Measurements from ENCODE around the gene OR8J1. TPM values are rescaled to one million over a fixed set of nuclear protein-coding genes. Genes with fewer than 3 reads are reported as not detected.

Gene OR8J1
- polyA plus RNA-seq, 3 donors = not detected

DNA sequence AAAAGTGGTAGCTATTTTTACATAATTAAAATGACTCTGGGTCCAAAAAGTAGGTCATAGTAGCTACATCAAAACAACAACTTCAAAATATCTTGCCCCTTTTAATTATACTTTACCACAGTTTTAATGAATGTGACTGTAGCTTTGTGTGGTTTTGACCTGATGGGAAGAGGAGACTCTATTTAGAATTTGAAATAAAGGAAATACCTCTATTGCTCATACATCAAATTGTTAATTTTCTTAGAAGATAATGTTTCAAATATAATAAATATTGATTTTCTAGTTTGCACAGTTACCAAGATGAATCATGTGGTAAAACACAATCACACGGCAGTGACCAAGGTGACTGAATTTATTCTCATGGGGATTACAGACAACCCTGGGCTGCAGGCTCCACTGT lies 8.4 kb upstream of the OR8J1 start, which contains the start of gene OR8K1:
Gene OR8K1, plus strand, starts transcription at position 301 of the 400 bp plus-strand sequence. Its CDS starts 0 bp downstream, at position 301.
- TF ChIP-seq, protein P1, sequence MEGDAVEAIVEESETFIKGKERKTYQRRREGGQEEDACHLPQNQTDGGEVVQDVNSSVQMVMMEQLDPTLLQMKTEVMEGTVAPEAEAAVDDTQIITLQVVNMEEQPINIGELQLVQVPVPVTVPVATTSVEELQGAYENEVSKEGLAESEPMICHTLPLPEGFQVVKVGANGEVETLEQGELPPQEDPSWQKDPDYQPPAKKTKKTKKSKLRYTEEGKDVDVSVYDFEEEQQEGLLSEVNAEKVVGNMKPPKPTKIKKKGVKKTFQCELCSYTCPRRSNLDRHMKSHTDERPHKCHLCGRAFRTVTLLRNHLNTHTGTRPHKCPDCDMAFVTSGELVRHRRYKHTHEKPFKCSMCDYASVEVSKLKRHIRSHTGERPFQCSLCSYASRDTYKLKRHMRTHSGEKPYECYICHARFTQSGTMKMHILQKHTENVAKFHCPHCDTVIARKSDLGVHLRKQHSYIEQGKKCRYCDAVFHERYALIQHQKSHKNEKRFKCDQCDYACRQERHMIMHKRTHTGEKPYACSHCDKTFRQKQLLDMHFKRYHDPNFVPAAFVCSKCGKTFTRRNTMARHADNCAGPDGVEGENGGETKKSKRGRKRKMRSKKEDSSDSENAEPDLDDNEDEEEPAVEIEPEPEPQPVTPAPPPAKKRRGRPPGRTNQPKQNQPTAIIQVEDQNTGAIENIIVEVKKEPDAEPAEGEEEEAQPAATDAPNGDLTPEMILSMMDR (IDR thresholded peaks at IDR 0.05) = no peak
- no peaks in the 10 kb centered on the region for H3K27me3 Mint-ChIP-seq (ENCODE audit: low read depth in 3 of 3)
- no peaks in the 10 kb centered on the region for H3K27me3 ChIP-seq (ENCODE audit: control insufficient read depth in 2 of 2, insufficient read depth in 2 of 2, low read length in 2 of 2)
- H3K4me1 Mint-ChIP-seq = no peaks in the 10 kb centered on the region
- no peaks in the 10 kb centered on the region for H3K36me3 ChIP-seq (replicated peaks in 1 of 2; ENCODE audit: control insufficient read depth in 1 of 2, insufficient read depth in 2 of 2, low read length in 2 of 2)
- peaks cover 0 to 6% of the 10 kb centered on the region in 2 donors for H3K9me3 ChIP-seq (replicated peaks in 1 of 2; ENCODE audit: control insufficient read depth in 1 of 2, insufficient read depth in 1 of 2, low read length in 2 of 2)
- WGBS (ENCODE audit: insufficient coverage) = no CpG with 5 or more reads among the region's 1 CpG
- no peak within 1 kb of the TSS for H3K27ac ChIP-seq (ENCODE audit: low read depth in 1 of 2, low read length in 2 of 2)
- no peaks in the 10 kb centered on the region for H3K4me1 ChIP-seq (ENCODE audit: control insufficient read depth in 1 of 2, insufficient read depth in 2 of 2, low read length in 2 of 2)
- H4K20me1 ChIP-seq (ENCODE audit: insufficient read depth, low read length) = no peaks in the 10 kb centered on the region
- H3K4me3 Mint-ChIP-seq = no peak within 1 kb of the TSS
- H3K27ac Mint-ChIP-seq = no peak within 1 kb of the TSS
- no peak within 1 kb of the TSS for H3K9ac ChIP-seq (ENCODE audit: insufficient read depth, low read length, poor library complexity, severe bottlenecking)
- H2AFZ ChIP-seq (ENCODE audit: insufficient read depth, low read depth, low read length, poor library complexity, severe bottlenecking) = no peak within 1 kb of the TSS
- H3K4me3 ChIP-seq (replicated peaks in 1 of 3; ENCODE audit: low read depth in 2 of 3, low read length in 3 of 3) = no peak within 1 kb of the TSS
- no peaks in the 10 kb centered on the region for H3K79me2 ChIP-seq (ENCODE audit: insufficient read depth, low read length)
- no peak for DNase-seq
- intact Hi-C loops (cut with micrococcal nuclease) = no loop called here
- peaks cover 0 to 13% (median 5%) of the 10 kb centered on the region in 7 donors for H3K9me3 Mint-ChIP-seq
- no peaks in the 10 kb centered on the region for H3K36me3 Mint-ChIP-seq
- H3K4me2 ChIP-seq (replicated peaks; ENCODE audit: extremely low read depth, low read length, poor library complexity, severe bottlenecking) = no peak within 1 kb of the TSS

- intact Hi-C loops (cut with micrococcal nuclease) = no loop called here
- no peak within 1 kb of the TSS for H3K4me2 ChIP-seq (replicated peaks; ENCODE audit: extremely low read depth, low read length, poor library complexity, severe bottlenecking)
These were observed 21.2 kb downstream of the OR8J1 start, which contains the start of gene OR8U1 for GRCh38 chr11:56375324-56375723. Gene OR8U1, plus strand, starts transcription at chr11:56375624. Its CDS starts 0 bp downstream, at chr11:56375624.

More at GRCh38 chr11:56375324-56375723, 21.2 kb downstream of the OR8J1 start, which contains the start of gene OR8U1:
- WGBS (ENCODE audit: insufficient coverage) = 67% methylated on average over 1 of the region's 2 CpGs
- TF ChIP-seq, protein P1 (IDR thresholded peaks at IDR 0.05) = no peak
- no peak within 1 kb of the TSS for H3K4me3 Mint-ChIP-seq
- no peaks in the 10 kb centered on the region for H3K27me3 Mint-ChIP-seq (ENCODE audit: low read depth in 3 of 3)
- H3K27me3 ChIP-seq (ENCODE audit: control insufficient read depth in 2 of 2, insufficient read depth in 2 of 2, low read length in 2 of 2) = no peaks in the 10 kb centered on the region
- no peak within 1 kb of the TSS for H3K9ac ChIP-seq (ENCODE audit: insufficient read depth, low read length, poor library complexity, severe bottlenecking)
- no peaks in the 10 kb centered on the region for H3K4me1 Mint-ChIP-seq
- H2AFZ ChIP-seq (ENCODE audit: insufficient read depth, low read depth, low read length, poor library complexity, severe bottlenecking) = no peak within 1 kb of the TSS
- no peak for DNase-seq
- H3K27ac Mint-ChIP-seq = no peak within 1 kb of the TSS
- peaks cover 0 to 6% (median 2%) of the 10 kb centered on the region in 7 donors for H3K9me3 Mint-ChIP-seq
- H3K4me1 ChIP-seq (ENCODE audit: control insufficient read depth in 1 of 2, insufficient read depth in 2 of 2, low read length in 2 of 2) = no peaks in the 10 kb centered on the region
- no peaks in the 10 kb centered on the region for H3K36me3 ChIP-seq (replicated peaks in 1 of 2; ENCODE audit: control insufficient read depth in 1 of 2, insufficient read depth in 2 of 2, low read length in 2 of 2)
- no peaks in the 10 kb centered on the region for H3K79me2 ChIP-seq (ENCODE audit: insufficient read depth, low read length)
- H3K4me3 ChIP-seq (replicated peaks in 1 of 3; ENCODE audit: low read depth in 2 of 3, low read length in 3 of 3) = no peak within 1 kb of the TSS
- no peaks in the 10 kb centered on the region for H3K36me3 Mint-ChIP-seq
- H3K27ac ChIP-seq (ENCODE audit: low read depth in 1 of 2, low read length in 2 of 2) = no peak within 1 kb of the TSS
- H3K9me3 ChIP-seq (replicated peaks in 1 of 2; ENCODE audit: control insufficient read depth in 1 of 2, insufficient read depth in 1 of 2, low read length in 2 of 2) = peaks cover 0 to 4% of the 10 kb centered on the region in 2 donors
- no peaks in the 10 kb centered on the region for H4K20me1 ChIP-seq (ENCODE audit: insufficient read depth, low read length)

Data from CD14-positive monocyte (primary cell).